Activated T-helper 9 cell treated with anti-CD3 and anti-CD28 coated beads, Interleukin-2, amount 50 U/mL, for 16 hours (primary cell): ENCODE data around the gene PIH1D1.
"Not testable (repeated sequence)": the region's sequence is repeated elsewhere in the genome, so short reads cannot be mapped to it uniquely, and the experiment has no call there.

Experiments used
- DNase-seq: peaks from one replicate; pipeline ENCODE4 v3.0.0-alpha.2; 2020; ENCODE audit warnings: low read depth

Gene PIH1D1

GRCh38 chr19:49481020-49481683 is 29.5 kb upstream of the PIH1D1 start:
- no peak for DNase-seq

DNA sequence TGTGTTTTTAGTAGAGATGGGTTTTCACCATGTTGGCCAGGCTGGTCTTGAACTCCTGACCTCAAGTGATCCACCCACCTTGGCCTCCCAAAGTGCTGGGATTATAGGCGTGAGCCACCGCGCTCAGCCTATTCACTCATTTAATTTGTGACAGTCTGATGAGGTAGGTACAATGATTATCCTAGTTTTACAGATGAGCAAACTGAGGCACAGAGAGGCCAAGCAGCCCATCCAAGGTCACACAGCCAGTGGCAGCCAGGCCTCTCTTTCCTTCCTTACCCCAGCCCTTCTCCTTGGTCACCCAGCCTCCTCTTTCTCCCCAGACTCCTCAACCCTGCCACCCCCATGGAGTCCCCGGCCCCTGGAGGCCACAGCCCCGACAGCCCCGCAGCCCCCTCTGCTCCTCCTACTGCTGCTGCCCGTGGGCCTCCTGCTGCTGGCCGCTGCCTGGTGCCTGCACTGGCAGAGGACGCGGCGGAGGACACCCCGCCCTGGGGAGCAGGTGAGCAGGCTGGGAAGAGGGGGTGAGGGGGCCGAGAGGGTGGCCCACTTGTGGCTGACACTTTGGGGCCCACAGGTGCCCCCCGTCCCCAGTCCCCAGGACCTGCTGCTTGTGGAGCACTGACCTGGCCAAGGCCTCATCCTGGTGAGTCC is 28.5 kb upstream of the PIH1D1 start:
- DNase-seq = no peak

DNA sequence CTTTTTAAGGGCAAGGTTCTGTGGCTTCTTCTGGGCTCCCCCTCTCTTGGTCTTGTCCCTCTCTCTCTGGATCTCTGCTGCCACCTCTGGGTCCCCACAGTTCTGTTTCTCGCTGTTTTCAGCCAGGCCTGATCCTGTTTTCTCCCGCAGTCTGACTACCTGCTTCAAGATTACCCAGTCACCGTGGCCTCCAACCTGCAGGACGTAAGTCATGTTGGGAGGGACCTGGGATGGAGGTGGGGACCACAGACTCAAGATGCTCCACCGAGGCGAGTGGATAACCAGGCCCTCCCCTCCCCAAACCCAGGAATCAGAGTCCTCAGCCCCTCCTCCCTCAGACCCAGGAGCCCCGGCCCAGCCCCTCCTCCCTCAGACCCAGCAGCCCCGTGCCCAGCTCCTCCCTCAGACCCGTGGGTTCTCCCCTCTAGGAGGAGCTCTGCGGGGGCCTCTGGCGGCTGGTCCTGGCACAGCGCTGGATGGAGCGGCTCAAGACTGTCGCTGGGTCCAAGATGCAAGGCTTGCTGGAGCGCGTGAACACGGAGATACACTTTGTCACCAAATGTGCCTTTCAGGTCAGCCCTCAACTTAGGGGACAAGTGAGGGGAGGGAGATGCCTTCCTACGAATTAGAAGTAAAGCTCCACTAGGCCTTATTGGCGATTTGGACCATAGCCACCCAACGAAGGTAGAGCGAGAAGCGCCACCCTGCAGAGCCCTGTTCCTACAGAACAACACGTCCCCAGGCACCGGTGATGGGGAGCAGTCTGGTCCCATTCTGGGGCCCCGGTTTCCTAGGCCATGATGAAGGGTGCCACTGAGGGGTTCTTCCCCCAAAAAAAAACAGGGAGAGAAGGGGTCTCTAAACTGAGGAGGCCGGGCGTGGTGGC is 24.6 kb upstream of the PIH1D1 start:
- DNase-seq = peak; percentile 66

GRCh38 chr19:49475191-49475917 is 23.7 kb upstream of the PIH1D1 start:
- no peak for DNase-seq

DNA sequence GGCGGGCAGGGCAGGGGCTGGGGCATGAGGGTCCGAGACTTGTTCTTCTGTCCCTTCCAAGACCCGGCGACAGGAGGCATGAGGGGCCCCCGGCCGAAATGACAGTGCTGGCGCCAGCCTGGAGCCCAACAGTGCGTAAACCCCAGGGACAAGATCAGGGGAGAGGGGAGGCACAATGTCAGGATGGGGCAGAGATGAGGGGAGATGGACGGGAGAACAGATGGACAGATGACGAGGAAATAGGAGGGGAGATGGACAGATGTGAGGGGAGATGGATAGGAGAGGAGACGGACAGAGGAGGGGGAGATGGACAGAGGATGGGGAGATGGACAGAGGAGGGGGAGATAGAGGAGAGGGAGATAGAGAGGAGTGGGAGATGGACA is 22.9 kb upstream of the PIH1D1 start:
- no peak for DNase-seq

DNA sequence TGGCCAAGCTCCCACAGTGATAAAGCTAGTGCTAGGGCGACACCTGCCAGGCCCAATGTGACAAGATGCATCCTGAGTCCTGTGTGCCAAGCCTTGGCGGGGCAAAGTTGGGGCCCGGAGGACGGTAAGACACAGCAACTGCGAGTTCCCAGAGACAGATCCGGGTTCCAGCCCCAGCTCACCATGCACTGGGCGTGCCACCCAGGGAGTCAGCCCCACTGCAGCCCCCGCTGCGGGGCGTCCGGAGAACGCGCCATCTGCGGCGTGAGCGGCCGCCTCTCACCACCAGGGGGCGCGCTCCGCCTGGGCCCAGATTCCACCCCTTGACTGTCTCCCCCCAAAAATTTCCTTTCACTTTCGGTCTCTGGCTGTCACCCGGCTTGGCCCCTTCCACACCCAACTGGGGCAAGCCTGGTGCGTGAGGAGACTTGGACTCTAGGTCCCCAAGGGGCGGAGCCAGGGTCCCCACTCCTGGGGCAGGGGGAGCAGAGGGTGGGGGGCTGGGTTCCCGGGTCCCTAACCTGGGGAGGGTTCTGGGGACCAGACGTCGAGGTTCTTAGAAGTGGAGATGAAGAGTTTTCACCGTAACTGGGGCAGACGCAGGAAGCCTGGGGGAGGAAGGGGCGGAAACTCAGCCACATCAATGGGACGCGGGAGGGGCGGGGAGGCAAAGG is 22.4 kb upstream of the PIH1D1 start, which contains the start of gene FLT3LG:
Gene FLT3LG, plus strand, starts transcription at position 348 of the 674 bp plus-strand sequence. CDS start 425 bp downstream, outside the sequence.
- peak; percentile 84 for DNase-seq

GRCh38 chr19:49473501-49473867 is 21.9 kb upstream of the PIH1D1 start:
- not testable (repeated sequence) for DNase-seq

DNA sequence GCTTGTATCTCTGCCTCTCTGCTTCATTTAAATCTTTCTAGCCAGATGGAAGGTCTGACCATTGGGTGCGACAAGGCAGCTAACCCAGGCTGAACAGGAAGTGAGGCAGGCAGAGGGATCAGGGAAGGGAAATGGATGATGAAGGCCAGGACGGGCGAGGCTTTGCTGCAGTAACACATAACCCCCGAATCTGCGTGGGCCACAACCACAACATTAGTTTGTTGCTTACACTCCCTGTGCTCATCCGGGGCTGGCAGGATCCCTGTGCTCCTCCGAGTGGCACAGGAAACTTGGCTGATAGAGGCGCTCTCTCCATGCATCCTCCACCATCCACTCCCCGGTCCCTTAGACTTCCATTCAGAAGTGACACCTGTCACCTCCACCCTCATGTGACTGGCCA is 21.3 kb upstream of the PIH1D1 start:
- no peak for DNase-seq

GRCh38 chr19:49470615-49470978 is 19.0 kb upstream of the PIH1D1 start:
- no peak for DNase-seq

- DNase-seq = peak; percentile 64
Observed at GRCh38 chr19:49469828-49470614, 18.4 kb upstream of the PIH1D1 start.

GRCh38 chr19:49468746-49469447 is 17.3 kb upstream of the PIH1D1 start:
- peak; percentile 57 for DNase-seq

GRCh38 chr19:49468199-49468598 is 16.6 kb upstream of the PIH1D1 start:
- no peak for DNase-seq

DNA sequence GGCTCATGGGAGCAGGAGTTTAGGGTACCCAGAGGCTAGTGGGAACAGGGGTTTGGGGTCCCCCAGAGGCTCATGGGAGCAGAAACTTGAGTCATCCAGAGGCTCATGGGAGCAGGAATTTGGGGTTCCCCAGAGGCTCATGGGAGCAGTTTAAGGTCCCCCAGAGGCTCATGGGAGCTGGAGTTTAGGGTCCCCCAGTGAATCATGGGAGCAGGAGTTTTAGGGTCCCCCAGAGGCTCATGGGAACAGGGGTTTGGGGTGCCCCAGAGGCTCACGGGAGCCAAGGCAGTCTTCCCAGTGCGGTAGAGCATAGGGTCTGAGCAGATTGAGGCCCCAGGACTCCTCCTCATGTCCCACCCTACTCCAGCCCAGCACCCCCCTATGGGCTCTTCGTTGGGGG is 13.8 kb upstream of the PIH1D1 start:
- DNase-seq = no peak

GRCh38 chr19:49463960-49464740 is 12.5 kb upstream of the PIH1D1 start:
- no peak for DNase-seq

DNA sequence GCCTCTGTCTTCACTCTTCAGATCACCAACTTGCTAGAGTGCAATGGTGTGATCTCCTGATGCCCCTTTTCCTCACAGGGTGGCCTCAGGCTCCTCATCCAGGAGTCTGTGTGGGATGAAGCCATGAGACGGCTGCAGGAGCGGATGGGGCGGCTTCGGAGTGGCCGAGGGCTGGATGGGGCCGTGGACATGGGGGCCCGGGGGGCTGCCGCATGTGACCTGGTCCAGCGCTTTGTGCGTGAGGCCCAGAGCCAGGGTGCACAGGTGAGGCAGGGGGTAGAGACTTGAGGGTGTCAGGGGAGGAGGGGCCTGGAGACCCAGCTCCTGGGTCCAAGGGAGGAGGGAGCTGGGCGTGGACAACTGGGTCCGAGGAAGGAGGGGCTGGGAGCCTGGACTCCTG is 10.9 kb upstream of the PIH1D1 start:
- no peak for DNase-seq

GRCh38 chr19:49461656-49462055 is 10.0 kb upstream of the PIH1D1 start:
- no peak for DNase-seq

DNA sequence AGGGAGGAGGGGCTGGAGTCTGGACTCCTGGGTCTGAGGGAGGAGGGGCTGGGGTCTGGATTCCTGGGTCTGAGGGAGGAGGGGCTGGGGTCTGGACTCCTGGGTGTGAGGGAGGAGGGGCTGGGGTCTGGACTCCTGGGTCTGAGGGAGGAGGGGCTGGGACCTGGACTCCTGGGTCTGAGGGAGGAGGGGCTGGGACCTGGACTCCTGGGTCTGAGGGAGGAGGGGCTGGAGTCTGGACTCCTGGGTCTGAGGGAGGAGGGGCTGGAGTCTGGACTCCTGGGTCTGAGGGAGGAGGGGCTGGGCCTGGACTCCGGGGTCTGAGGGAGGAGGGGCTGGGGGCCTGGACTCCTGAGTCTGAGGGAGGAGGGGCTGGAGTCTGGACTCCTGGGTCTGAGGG is 9.5 kb upstream of the PIH1D1 start:
- DNase-seq = not testable (repeated sequence)

DNA sequence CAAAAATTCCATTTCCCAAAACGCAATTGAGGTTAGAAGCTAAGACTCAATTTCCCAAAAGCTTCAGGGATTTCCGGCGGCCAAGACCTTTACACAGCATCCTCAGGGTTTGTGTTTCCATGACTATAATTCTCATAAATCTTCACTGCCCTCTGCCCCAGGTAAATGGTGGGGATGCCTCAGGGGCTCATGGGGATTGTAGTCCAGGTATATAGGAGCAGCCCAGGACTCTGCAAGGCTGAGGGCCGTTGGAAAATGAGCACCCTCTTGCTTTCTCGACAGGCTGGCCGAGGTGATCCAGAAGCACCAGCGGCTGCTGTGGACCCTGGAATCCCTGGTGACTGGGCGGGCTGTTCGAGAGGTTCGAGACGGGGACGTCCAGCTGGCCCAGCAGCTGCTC is 7.8 kb upstream of the PIH1D1 start:
- no peak for DNase-seq

DNA sequence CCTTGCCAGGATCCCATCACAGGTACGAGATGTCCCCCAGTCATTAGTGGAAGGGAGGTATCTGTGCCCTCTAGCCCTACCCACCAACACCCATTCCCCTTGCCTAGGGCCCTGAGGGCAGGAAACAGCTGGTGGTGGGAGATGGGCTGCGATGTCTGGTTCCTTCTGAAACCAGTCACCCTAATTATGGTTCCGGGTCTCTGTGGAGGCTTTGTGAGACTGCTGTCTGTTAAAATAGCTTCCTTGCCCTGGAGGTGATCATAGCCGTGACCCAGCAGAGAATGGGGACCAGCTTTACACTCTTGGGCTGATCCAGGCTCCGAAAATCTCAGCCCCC is 6.9 kb upstream of the PIH1D1 start:
- no peak for DNase-seq

- no peak for DNase-seq
Observed at GRCh38 chr19:49456326-49456725, 4.7 kb upstream of the PIH1D1 start.
